NCI-H1092 (cell line): Measurements from ENCODE around the gene KRTAP10-4.

Source experiments
- DNase-seq: peaks from one replicate; lab custom pipeline; 2025; lab: John Stamatoyannopoulos, UW

The KRTAP10-4 gene

DNA sequence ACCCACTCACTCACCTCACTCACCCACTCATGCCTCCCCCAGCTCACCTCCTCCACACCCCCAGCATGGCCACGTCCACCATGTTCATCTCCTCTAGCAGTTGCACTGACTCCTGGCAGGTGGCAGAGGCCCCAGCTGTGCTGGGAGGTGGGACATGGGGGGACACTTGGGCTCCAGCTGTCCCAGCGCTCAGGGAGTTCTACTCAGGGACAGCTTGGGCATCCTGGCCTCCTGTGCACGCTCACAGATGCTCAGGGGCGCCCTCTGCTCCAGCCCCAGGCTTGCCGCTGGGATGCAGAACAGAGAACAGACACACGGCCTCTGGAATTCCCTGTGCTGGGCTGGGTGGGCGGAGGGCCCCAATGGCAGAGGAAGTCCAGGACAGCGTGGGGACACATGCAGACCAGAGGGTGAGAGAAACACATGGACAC lies 43.6 kb downstream of the KRTAP10-4 start:
- DNase-seq: no peak

DNA sequence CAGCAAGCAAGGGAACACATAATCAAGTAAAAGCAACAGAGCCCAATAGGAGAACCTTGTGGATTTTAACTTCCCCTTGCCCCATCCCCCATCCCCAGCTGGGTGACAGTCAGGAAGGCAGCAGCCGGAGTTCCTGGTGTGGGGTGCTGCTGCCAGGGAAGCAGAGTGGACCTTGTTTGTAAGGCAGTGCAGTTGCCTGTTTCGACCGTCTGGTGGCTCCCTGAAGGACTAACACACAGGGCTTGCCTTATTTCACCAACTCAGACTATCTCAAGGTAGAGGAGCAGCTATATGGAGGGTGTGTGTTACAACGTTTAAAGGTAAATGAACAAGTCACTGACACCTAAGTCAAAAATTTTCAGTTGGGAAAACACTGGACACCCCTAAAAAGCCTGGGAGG lies 45.0 kb downstream of the KRTAP10-4 start:
- no peak for DNase-seq

DNA sequence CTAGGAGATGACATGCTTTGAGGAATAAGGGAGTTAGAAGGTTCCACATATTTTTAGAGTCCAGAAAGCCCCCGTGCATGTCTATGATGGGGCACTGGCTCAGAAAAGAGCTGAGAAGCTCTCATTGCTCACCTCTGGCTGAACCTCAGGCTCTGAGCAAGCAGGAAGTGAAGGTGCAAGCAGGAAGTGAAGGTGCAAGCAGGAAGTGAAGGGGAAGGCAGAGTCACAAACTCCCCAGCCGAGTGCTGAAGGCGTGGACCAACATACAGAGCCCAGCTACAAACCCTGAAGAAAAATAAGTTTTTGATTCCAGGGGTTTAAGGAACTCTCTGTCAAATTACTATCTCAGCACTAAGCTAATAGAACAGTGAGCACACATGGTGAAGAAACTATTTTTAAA lies 45.4 kb downstream of the KRTAP10-4 start:
- DNase-seq: no peak

DNA sequence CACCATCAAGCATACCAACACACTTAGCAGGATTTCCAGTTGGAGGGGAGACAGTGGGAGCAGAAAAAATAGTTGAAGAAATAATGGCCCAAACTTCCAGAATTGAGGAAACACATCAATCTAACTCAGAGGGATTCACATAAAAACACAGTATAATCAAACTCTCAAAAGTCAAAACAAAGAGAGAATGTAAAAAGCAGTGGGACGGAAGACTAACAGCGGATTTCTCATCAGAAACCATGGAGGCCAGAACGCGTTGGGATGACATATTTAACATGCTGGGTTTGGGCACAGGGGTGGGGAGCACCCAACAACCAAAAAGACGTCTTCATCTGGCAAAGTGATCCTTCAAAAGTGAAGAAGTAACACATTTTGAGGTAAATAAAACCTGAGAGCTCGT lies 46.4 kb downstream of the KRTAP10-4 start:
- DNase-seq: no peak

DNA sequence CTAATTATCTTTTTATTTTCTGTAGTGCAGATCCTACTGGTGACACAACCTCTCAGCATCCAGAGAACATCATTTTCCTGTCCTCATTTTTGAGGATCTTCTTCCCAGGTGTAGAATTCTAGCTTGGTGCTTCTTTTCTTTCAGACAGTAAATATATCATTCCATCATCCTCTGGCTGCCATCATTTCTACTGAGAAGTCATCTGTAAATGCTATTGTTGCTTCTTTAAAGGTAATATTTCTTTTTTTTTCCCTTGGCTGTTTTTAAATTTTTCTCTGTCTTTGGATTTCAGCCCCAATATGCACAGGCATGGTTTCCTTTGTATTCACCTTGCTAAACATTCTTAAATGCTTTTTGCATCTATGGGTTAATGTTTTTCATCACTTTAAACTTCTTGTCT lies 50.0 kb downstream of the KRTAP10-4 start:
- no peak for DNase-seq
